ENCODE results near the gene PKP4. TPM values are rescaled to one million over a fixed set of nuclear protein-coding genes. Genes with fewer than 3 reads are reported as not detected.
"Not testable (repeated sequence)": the region's sequence is repeated elsewhere in the genome, so short reads cannot be mapped to it uniquely, and the experiment has no call there.

Gene PKP4
- total RNA-seq, 1 donor from 2014 or later, result 83.9 TPM

- TF ChIP-seq EZH2phosphoT487 (IDR thresholded peaks at IDR 0.05), result no peak
- no peak for TF ChIP-seq EZH2 (IDR thresholded peaks at IDR 0.05)
- no peak for TF ChIP-seq CTCF (IDR thresholded peaks at IDR 0.05)
- Mint-ChIP-seq H3K4me3 (no peak overlapping the region), H3K36me3 (no peaks in the 10 kb centered on the region), H3K27ac (no peak overlapping the region), H3K27me3 (ENCODE audit: insufficient read depth, low read depth) (peaks cover 2% of the 10 kb centered on the region), H3K4me1 (no peaks in the 10 kb centered on the region), H3K9me3 (peaks cover 6% of the 10 kb centered on the region)
- Histone ChIP-seq H3K27ac (no peak overlapping the region), H3K9ac (no peak overlapping the region), H3K4me3 (no peak overlapping the region), H3K4me1 (no peaks in the 10 kb centered on the region), H2AFZ (replicated peaks) (no peak overlapping the region), H3K79me2 (ENCODE audit: low read depth) (no peaks in the 10 kb centered on the region), H3K4me2 (no peak overlapping the region), H3K36me3 (no peaks in the 10 kb centered on the region), H3F3A (ENCODE audit: low read depth) (no peaks in the 10 kb centered on the region), H3K27me3 (no peaks in the 10 kb centered on the region), H3K9me3 (ENCODE audit: low read depth) (no peaks in the 10 kb centered on the region), H4K20me1 (ENCODE audit: low read depth) (no peaks in the 10 kb centered on the region)
- DNase-seq (ENCODE audit: low spot score), result no peak
Observed at GRCh38 chr2:158692372-158693103, 235.8 kb downstream of the PKP4 start.

GRCh38 chr2:158693476-158693875, 236.7 kb downstream of the PKP4 start:
- H3K9me3 ChIP-seq (ENCODE audit: low read depth), result no peaks in the 10 kb centered on the region
- no peaks in the 10 kb centered on the region for H3K79me2 ChIP-seq (ENCODE audit: low read depth)
- H4K20me1 ChIP-seq (ENCODE audit: low read depth), result no peaks in the 10 kb centered on the region
- Mint-ChIP-seq H3K4me3 (no peak overlapping the region), H3K27me3 (ENCODE audit: insufficient read depth, low read depth) (peaks cover 2% of the 10 kb centered on the region), H3K9me3 (peaks cover 10% of the 10 kb centered on the region), H3K27ac (no peak overlapping the region), H3K4me1 (no peaks in the 10 kb centered on the region), H3K36me3 (no peaks in the 10 kb centered on the region)
- TF ChIP-seq CTCF (IDR thresholded peaks at IDR 0.05) (no peak), EZH2phosphoT487 (IDR thresholded peaks at IDR 0.05) (no peak), EZH2 (IDR thresholded peaks at IDR 0.05) (no peak)
- H3K9ac ChIP-seq, result no peak overlapping the region
- no peaks in the 10 kb centered on the region for H3F3A ChIP-seq (ENCODE audit: low read depth)
- no peaks in the 10 kb centered on the region for H3K4me1 ChIP-seq
- H3K4me3 ChIP-seq, result no peak overlapping the region
- H3K4me2 ChIP-seq, result no peak overlapping the region
- H2AFZ ChIP-seq (replicated peaks), result no peak overlapping the region
- no peak for DNase-seq (ENCODE audit: low spot score)
- H3K36me3 ChIP-seq, result no peaks in the 10 kb centered on the region
- no peaks in the 10 kb centered on the region for H3K27me3 ChIP-seq
- H3K27ac ChIP-seq, result no peak overlapping the region

GRCh38 chr2:158695305-158695704, 238.6 kb downstream of the PKP4 start:
- DNase-seq (ENCODE audit: low spot score), result no peak
- H3K9me3 ChIP-seq (ENCODE audit: low read depth), result no peaks in the 10 kb centered on the region
- peaks cover 2% of the 10 kb centered on the region for H3K27me3 Mint-ChIP-seq (ENCODE audit: insufficient read depth, low read depth)

GRCh38 chr2:158695744-158696143, 239.0 kb downstream of the PKP4 start:
- H2AFZ ChIP-seq (replicated peaks); H3K9ac ChIP-seq; H3K4me3 Mint-ChIP-seq; H3K27me3 ChIP-seq; H3K4me1 ChIP-seq; H3K27ac Mint-ChIP-seq; H3K79me2 ChIP-seq (ENCODE audit: low read depth); H4K20me1 ChIP-seq (ENCODE audit: low read depth); H3K36me3 ChIP-seq; DNase-seq (ENCODE audit: low spot score); H3K4me1 Mint-ChIP-seq; H3K27ac ChIP-seq; H3K4me3 ChIP-seq; H3F3A ChIP-seq (ENCODE audit: low read depth); H3K36me3 Mint-ChIP-seq; H3K4me2 ChIP-seq; H3K9me3 ChIP-seq (ENCODE audit: low read depth); H3K27me3 Mint-ChIP-seq (ENCODE audit: insufficient read depth, low read depth): not testable (repeated sequence)
- peaks cover 10% of the 10 kb centered on the region for H3K9me3 Mint-ChIP-seq

More at GRCh38 chr2:158695305-158695704, 238.6 kb downstream of the PKP4 start:
- H3K36me3 ChIP-seq, result no peaks in the 10 kb centered on the region
- H3K36me3 Mint-ChIP-seq, result no peaks in the 10 kb centered on the region
- H3K9ac ChIP-seq, result no peak overlapping the region
- H3K4me2 ChIP-seq, result no peak overlapping the region
- H3K4me3 Mint-ChIP-seq, result no peak overlapping the region
- H3K4me1 Mint-ChIP-seq, result no peaks in the 10 kb centered on the region
- no peaks in the 10 kb centered on the region for H3K79me2 ChIP-seq (ENCODE audit: low read depth)
- no peaks in the 10 kb centered on the region for H3K27me3 ChIP-seq
- H3F3A ChIP-seq (ENCODE audit: low read depth), result no peaks in the 10 kb centered on the region
- H3K27ac ChIP-seq, result no peak overlapping the region
- no peak overlapping the region for H2AFZ ChIP-seq (replicated peaks)
- H3K27ac Mint-ChIP-seq, result no peak overlapping the region
- H3K4me3 ChIP-seq, result no peak overlapping the region
- H3K4me1 ChIP-seq, result no peaks in the 10 kb centered on the region
- H3K9me3 Mint-ChIP-seq, result peaks cover 10% of the 10 kb centered on the region
- no peak for TF ChIP-seq EZH2 (IDR thresholded peaks at IDR 0.05)
- TF ChIP-seq EZH2phosphoT487 (IDR thresholded peaks at IDR 0.05), result no peak
- no peak for TF ChIP-seq CTCF (IDR thresholded peaks at IDR 0.05)
- H4K20me1 ChIP-seq (ENCODE audit: low read depth), result no peaks in the 10 kb centered on the region
